Heart right ventricle (tissue), 16 donors: ENCODE data around the gene KDM4F. TPM values are rescaled to one million over a fixed set of nuclear protein-coding genes. Genes with fewer than 3 reads are reported as not detected.

ENCODE experiments used
- ATAC-seq, 8 donors: fragments of 200-7000 bp; cut with Tn5 transposase; one replicate each; pipeline ENCODE4 v1.9.1; 2020; ENCODE audit warnings: mild to moderate bottlenecking in 8 of 8, moderate library complexity in 8 of 8, moderate number of reproducible peaks in 1 of 8
- DNase-seq, 2 donors: peaks; one replicate each; pipeline ENCODE4 v3.0.0-alpha.2; 2020
- H3K27ac ChIP-seq, 10 donors: fragments of 200-600 bp; sonication (generic) in 2 of 10; one replicate each; pipeline versions ENCODE4 v1.5.0 to v1.8.0; 2020 to 2022; ENCODE audit warnings: mild to moderate bottlenecking in 3 of 10
- H3K27me3 ChIP-seq, 7 donors: fragments of 200-600 bp; one replicate each; pipeline ENCODE4 v1.8.0; 2021 to 2022; ENCODE audit warnings: mild to moderate bottlenecking in 2 of 7
- H3K36me3 ChIP-seq, 9 donors: fragments of 200-600 bp; sonication (generic) in 1 of 9; one replicate each; pipeline versions ENCODE4 v1.5.0 to v1.8.0; 2020 to 2022; ENCODE audit warnings: mild to moderate bottlenecking in 2 of 9
- H3K4me1 ChIP-seq, 9 donors: fragments of 200-600 bp; sonication (generic) in 1 of 9; one replicate each; pipeline versions ENCODE4 v1.5.0 to v1.8.0; 2020 to 2022; ENCODE audit warnings: mild to moderate bottlenecking in 4 of 9
- H3K4me3 ChIP-seq, 10 donors: fragments of 200-600 bp; sonication (generic) in 2 of 10; one replicate each; pipeline versions ENCODE4 v1.5.0 to v1.8.0; 2020 to 2022; ENCODE audit warnings: mild to moderate bottlenecking in 7 of 10, moderate library complexity in 2 of 10
- H3K9me3 ChIP-seq, 11 donors: fragments of 200-600 bp in 10 of 11; sonication (generic) in 2 of 11; one replicate each; pipeline versions ENCODE4 v1.5.0 to v1.8.0; 2013 to 2022; ENCODE audit warnings: mild to moderate bottlenecking in 2 of 11, control low read depth in 1 of 11, moderate library complexity in 1 of 11
- CTCF ChIP-seq, 9 donors: fragments of 200-600 bp; sonication (generic) in 2 of 9; IDR thresholded peaks; one replicate each; pipeline versions ENCODE4 v1.5.0 to v1.8.0; 2021 to 2022; ENCODE audit warnings: antibody characterized with exemption in 9 of 9, mild to moderate bottlenecking in 5 of 9, moderate library complexity in 1 of 9
- WGBS, 2 donors: extraction: QIAGEN DNeasy Blood & Tissue Kit; methylation state at CpG; one replicate each; pipeline ENCODE4 v1.1.7; 2013; ENCODE audit warnings: inconsistent platforms in 1 of 2; 5-methylcytosine and 5-hydroxymethylcytosine counted together
- intact Hi-C, 10 donors: fragments of 100-400 bp; cut with DNase I; formaldehyde crosslinking; loops; one replicate each; pipeline versions ENCODE4 v1.11.1 to v1.14.2; 2022
- polyA plus RNA-seq, 2 donors: library from polyadenylated mRNA; stranded (reverse); fragments of 200-250 nt; gene quantifications; one replicate each; pipeline ENCODE4 v1.2.3, GENCODE V29; 2013
- total RNA-seq, 10 donors: library from RNA; stranded (reverse); fragmentation: NEBNext Ultra II Directional in 3 of 10; extraction: Animal tissue kit (Norgen Biotek cat#: 25700) in 3 of 10; gene quantifications; one replicate each; pipeline versions ENCODE4 v1.2.1 to v1.2.4, GENCODE V29; 2021 to 2023
- donor health status: Arrhythmogenic right ventricular cardiomyopathy.
- donor health status: ischemic (EF 13 %, LVEDD 7.1; RV severe dilation, severe dysfunction).
- donor health status: healthy with polysubstance abuse.
- donor health status: DM: no; HTN: yes; CAD: no.
- donor health status: DM: no; HTN: no; CAD: no.
- donor health status: ischemic (EF 25% LVEDD 6.9; RV normal size, moderate dysfunction).
- donor health status: ischemic (EF 25% LVEDD 5.7; RV mildly dilated, moderate dysfunction).
- donor health status: healthy.
- donor health status: DM: yes; HTN: yes; CAD: no.
- donor health status: Ischemic cardiomyopathy.
- donor health status: ischemic (EF 35%, LVEDD 5.7; RV mildly dilated, moderate dysfunction).
- donor health status: nonischemic (EF 11% LVEDD 7.7; RV severe dilation, severe dysfunction).
- donor health status: DM: yes; HTN: yes; CAD: no.
- donor health status: PGD.
- donor health status: ischemic (EF 29% LVEDD 5.4; RV normal size, mild dysfunction).
- donor health status: nonischemic (EF 23%, LVEDD 6.1; RV moderate dilation, normal function).

Gene KDM4F
- total and polyA plus RNA-seq, 12 donors = not detected

- H3K36me3 ChIP-seq = peaks cover 0 to 4% (median 0%) of the 10 kb centered on the region in 9 donors
- intact Hi-C loops = loop anchor here in 2 of 10 donors (10.0 kb wide), 1 partner anchor 46 kb away; no protein-coding TSS in a partner anchor
- H3K27ac ChIP-seq = no peak overlapping the region
- DNase-seq = no peak
- no peak overlapping the region for H3K4me3 ChIP-seq
- no peak for ATAC-seq
- no peaks in the 10 kb centered on the region for H3K27me3 ChIP-seq
- TF ChIP-seq CTCF (IDR thresholded peaks at IDR 0.05) = no peak
- peaks cover 0 to 25% (median 11%) of the 10 kb centered on the region in 9 donors for H3K4me1 ChIP-seq
- H3K9me3 ChIP-seq = no peaks in the 10 kb centered on the region
- 96 to 98% methylated on average over 3 of the region's 3 CpGs for WGBS, 2 donors
Observed at GRCh38 chr11:95098826-95099225, 49.6 kb downstream of the KDM4F start.

DNA sequence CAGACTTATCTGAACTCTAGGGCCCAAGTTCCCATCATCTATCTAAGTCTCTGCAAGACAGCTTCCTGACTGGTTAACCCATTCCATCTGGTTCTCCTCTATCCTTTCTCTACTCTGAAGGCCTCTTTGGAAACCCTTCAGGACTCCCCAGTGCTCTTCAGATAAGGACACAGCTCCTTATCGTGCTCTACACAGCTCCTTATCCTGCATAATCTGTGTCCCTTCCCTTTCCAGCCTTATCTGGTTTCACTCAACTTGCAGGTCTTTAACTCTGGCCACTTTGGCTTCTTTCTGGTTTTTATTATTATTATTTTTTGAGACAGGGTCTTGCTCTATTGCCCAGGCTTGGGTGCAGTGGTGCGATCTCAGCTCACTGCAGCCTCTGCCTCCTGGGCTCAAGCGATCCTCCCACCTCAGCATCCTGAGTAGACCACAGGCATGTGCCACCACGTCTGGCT, 51.0 kb downstream of the KDM4F start:
- Histone ChIP-seq H3K4me1 (peaks cover 0 to 25% (median 11%) of the 10 kb centered on the region in 9 donors), H3K36me3 (peaks cover 0 to 4% (median 0%) of the 10 kb centered on the region in 9 donors), H3K9me3 (no peaks in the 10 kb centered on the region), H3K27ac (no peak overlapping the region), H3K27me3 (no peaks in the 10 kb centered on the region), H3K4me3 (no peak overlapping the region)
- WGBS, 2 donors = 85 to 88% methylated on average over 4 of the region's 4 CpGs
- no peak for ATAC-seq
- TF ChIP-seq CTCF (IDR thresholded peaks at IDR 0.05) = no peak
- no peak for DNase-seq
- intact Hi-C loops = no loop called here

Other genes with a start within 250 kb of the KDM4F start
- 10 to 100 TPM; 53.1 to 75.4 (median 67.3) TPM for gene CWC15, start 75.9 kb upstream of the KDM4F start, total RNA-seq
- gene CWC15, start 75.9 kb upstream of the KDM4F start, polyA plus RNA-seq = 100 to 1,000 TPM in 1 of 2 donors, 10 to 100 TPM in 1; 71.6 to 196 TPM
- 1 to 10 TPM in 6 of 10 donors, under 1 TPM in 4; 0.79 to 1.3 (median 1.0) TPM for gene KDM4D, start 75.7 kb upstream of the KDM4F start, total RNA-seq
- gene KDM4D, start 75.7 kb upstream of the KDM4F start, polyA plus RNA-seq = under 1 TPM; 0.22 to 0.57 TPM
- gene KDM4E, start 24.2 kb upstream of the KDM4F start, total RNA-seq = not detected
- gene KDM4E, start 24.2 kb upstream of the KDM4F start, polyA plus RNA-seq = not detected
- 10 to 100 TPM; 17.1 to 28.0 (median 20.8) TPM for gene SRSF8, start 17.5 kb downstream of the KDM4F start, total RNA-seq
- gene SRSF8, start 17.5 kb downstream of the KDM4F start, polyA plus RNA-seq = 10 to 100 TPM; 19.9 to 27.7 TPM
- gene ENDOD1, start 40.4 kb downstream of the KDM4F start, total RNA-seq = 10 to 100 TPM in 7 of 10 donors, 1 to 10 TPM in 3; 7.4 to 15.0 (median 12.3) TPM
- gene ENDOD1, start 40.4 kb downstream of the KDM4F start, polyA plus RNA-seq = 1 to 10 TPM; 3.7 to 9.9 TPM
- 10 to 100 TPM in 6 of 10 donors, 1 to 10 TPM in 4; 2.6 to 15.4 (median 10.2) TPM for gene SESN3, start 181.8 kb downstream of the KDM4F start, total RNA-seq
- 1 to 10 TPM in 1 of 2 donors, under 1 TPM in 1; 0.65 to 1.4 TPM for gene SESN3, start 181.8 kb downstream of the KDM4F start, polyA plus RNA-seq